ENCODE results near the gene VAV1. TPM values are rescaled to one million over a fixed set of nuclear protein-coding genes. Genes with fewer than 3 reads are reported as not detected.

The VAV1 gene
- total and polyA plus RNA-seq, 2 of the 13 experiments (the other 11 are each of a cell fraction or from before 2014, with no cell fraction given), result not detected

DNA sequence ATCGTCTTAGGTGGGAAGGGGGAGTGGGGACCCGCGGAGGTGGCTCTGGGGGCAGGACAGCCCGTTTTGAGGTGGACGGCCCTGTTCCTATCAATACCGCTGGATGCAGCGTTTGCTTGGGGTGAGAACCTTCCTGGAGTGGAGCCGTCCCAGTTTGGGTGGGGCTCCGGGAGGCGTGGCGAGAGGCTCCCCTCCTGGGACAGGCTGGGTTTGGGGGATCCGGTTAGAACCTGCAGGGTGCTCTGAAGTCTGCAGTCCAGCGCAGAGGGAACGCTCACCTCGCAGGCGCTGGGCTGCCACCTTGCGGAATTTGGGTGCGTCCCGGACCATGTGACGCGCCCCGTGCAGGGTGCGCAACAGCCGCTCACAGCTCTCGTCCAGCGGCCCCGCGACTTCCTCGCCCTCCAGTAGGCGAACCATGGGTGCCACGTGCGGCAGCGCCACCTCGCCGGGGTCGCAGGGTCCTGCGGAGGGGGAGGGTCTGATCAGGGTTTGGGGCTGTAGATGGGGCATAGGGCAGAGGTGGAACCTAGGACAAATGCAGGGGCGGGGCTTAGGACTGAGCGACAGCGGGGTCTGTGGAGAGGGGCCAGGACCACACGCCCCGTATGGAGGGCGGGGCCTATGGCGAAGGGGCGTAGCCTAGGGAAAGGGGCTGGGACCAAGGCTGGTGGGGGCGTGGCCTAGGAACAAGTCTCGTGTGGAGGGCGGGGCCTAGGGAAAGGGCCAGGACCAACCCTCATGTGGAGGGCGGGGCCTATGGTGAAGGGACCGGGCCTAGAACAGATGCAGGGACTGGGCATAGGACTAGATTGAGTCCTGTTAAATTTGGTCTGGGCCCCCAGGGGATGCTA lies 19.1 kb upstream of the VAV1 start (continued):
- TF ChIP-seq, protein P1, sequence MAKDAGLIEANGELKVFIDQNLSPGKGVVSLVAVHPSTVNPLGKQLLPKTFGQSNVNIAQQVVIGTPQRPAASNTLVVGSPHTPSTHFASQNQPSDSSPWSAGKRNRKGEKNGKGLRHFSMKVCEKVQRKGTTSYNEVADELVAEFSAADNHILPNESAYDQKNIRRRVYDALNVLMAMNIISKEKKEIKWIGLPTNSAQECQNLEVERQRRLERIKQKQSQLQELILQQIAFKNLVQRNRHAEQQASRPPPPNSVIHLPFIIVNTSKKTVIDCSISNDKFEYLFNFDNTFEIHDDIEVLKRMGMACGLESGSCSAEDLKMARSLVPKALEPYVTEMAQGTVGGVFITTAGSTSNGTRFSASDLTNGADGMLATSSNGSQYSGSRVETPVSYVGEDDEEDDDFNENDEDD (CRISPR knock-in tag; IDR thresholded peaks at IDR 0.05; ENCODE audit: borderline replicate concordance), result peak; percentile 91
- TF ChIP-seq HCFC1 (IDR thresholded peaks at IDR 0.05; ENCODE audit: low read depth, low read length), result no peak
- no peak for TF ChIP-seq ARID2 (CRISPR knock-in tag; IDR thresholded peaks at IDR 0.05; ENCODE audit: borderline replicate concordance)
- TF ChIP-seq, protein P2, sequence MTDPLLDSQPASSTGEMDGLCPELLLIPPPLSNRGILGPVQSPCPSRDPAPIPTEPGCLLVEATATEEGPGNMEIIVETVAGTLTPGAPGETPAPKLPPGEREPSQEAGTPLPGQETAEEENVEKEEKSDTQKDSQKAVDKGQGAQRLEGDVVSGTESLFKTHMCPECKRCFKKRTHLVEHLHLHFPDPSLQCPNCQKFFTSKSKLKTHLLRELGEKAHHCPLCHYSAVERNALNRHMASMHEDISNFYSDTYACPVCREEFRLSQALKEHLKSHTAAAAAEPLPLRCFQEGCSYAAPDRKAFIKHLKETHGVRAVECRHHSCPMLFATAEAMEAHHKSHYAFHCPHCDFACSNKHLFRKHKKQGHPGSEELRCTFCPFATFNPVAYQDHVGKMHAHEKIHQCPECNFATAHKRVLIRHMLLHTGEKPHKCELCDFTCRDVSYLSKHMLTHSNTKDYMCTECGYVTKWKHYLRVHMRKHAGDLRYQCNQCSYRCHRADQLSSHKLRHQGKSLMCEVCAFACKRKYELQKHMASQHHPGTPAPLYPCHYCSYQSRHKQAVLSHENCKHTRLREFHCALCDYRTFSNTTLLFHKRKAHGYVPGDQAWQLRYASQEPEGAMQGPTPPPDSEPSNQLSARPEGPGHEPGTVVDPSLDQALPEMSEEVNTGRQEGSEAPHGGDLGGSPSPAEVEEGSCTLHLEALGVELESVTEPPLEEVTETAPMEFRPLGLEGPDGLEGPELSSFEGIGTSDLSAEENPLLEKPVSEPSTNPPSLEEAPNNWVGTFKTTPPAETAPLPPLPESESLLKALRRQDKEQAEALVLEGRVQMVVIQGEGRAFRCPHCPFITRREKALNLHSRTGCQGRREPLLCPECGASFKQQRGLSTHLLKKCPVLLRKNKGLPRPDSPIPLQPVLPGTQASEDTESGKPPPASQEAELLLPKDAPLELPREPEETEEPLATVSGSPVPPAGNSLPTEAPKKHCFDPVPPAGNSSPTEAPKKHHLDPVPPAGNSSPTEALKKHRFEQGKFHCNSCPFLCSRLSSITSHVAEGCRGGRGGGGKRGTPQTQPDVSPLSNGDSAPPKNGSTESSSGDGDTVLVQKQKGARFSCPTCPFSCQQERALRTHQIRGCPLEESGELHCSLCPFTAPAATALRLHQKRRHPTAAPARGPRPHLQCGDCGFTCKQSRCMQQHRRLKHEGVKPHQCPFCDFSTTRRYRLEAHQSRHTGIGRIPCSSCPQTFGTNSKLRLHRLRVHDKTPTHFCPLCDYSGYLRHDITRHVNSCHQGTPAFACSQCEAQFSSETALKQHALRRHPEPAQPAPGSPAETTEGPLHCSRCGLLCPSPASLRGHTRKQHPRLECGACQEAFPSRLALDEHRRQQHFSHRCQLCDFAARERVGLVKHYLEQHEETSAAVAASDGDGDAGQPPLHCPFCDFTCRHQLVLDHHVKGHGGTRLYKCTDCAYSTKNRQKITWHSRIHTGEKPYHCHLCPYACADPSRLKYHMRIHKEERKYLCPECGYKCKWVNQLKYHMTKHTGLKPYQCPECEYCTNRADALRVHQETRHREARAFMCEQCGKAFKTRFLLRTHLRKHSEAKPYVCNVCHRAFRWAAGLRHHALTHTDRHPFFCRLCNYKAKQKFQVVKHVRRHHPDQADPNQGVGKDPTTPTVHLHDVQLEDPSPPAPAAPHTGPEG (CRISPR knock-in tag; IDR thresholded peaks at IDR 0.05), result no peak
- no peak for TF ChIP-seq ZNF674 (CRISPR knock-in tag; IDR thresholded peaks at IDR 0.05; ENCODE audit: low read depth)
- TF ChIP-seq ZNF235 (CRISPR knock-in tag; IDR thresholded peaks at IDR 0.05; ENCODE audit: borderline replicate concordance), result no peak
- no peak for TF ChIP-seq RFX1 (IDR thresholded peaks at IDR 0.05)
- peak; percentile 29 for TF ChIP-seq SRSF1 (optimal IDR thresholded peaks at IDR 0.05; ENCODE audit: low read depth, low read length)
- TF ChIP-seq, protein P3, sequence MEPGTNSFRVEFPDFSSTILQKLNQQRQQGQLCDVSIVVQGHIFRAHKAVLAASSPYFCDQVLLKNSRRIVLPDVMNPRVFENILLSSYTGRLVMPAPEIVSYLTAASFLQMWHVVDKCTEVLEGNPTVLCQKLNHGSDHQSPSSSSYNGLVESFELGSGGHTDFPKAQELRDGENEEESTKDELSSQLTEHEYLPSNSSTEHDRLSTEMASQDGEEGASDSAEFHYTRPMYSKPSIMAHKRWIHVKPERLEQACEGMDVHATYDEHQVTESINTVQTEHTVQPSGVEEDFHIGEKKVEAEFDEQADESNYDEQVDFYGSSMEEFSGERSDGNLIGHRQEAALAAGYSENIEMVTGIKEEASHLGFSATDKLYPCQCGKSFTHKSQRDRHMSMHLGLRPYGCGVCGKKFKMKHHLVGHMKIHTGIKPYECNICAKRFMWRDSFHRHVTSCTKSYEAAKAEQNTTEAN (CRISPR knock-in tag; conservative IDR thresholded peaks at IDR 0.05), result peak; percentile 58; the same call in 1 of the 2 replicates
- peak; percentile 85 for TF ChIP-seq RXRB (CRISPR knock-in tag; IDR thresholded peaks at IDR 0.05; ENCODE audit: borderline replicate concordance)
- 0 out of 2 replicates have a peak, but pooled peaks have one; percentile 26 for TF ChIP-seq PCBP1 (IDR thresholded peaks at IDR 0.05; ENCODE audit: borderline replicate concordance, low read depth, low read length)
- no peak for TF ChIP-seq ZFP82 (CRISPR knock-in tag; IDR thresholded peaks at IDR 0.05; ENCODE audit: borderline replicate concordance)
- TF ChIP-seq GLI4 (CRISPR knock-in tag; IDR thresholded peaks at IDR 0.05; ENCODE audit: borderline replicate concordance), result 0 out of 2 replicates have a peak, but pooled peaks have one; percentile 89
- peak; percentile 11; the same call in 1 of the 2 replicates for TF ChIP-seq MAZ (IDR thresholded peaks at IDR 0.05; ENCODE audit: borderline replicate concordance, low read depth, low read length)
- peak; percentile 87 for TF ChIP-seq MAZ (CRISPR knock-in tag; IDR thresholded peaks at IDR 0.05; ENCODE audit: low read depth)
- peak; percentile 66; the same call in 1 of the 2 replicates for TF ChIP-seq ZNF747 (CRISPR knock-in tag; IDR thresholded peaks at IDR 0.05; ENCODE audit: borderline replicate concordance)
- TF ChIP-seq ZNF33A (CRISPR knock-in tag; IDR thresholded peaks at IDR 0.05; ENCODE audit: borderline replicate concordance), result no peak
- no peak for TF ChIP-seq SMARCC2 (IDR thresholded peaks at IDR 0.05)
- peak; percentile 93 for TF ChIP-seq SAP130 (CRISPR knock-in tag; IDR thresholded peaks at IDR 0.05; ENCODE audit: low read depth)
- TF ChIP-seq, protein P4, sequence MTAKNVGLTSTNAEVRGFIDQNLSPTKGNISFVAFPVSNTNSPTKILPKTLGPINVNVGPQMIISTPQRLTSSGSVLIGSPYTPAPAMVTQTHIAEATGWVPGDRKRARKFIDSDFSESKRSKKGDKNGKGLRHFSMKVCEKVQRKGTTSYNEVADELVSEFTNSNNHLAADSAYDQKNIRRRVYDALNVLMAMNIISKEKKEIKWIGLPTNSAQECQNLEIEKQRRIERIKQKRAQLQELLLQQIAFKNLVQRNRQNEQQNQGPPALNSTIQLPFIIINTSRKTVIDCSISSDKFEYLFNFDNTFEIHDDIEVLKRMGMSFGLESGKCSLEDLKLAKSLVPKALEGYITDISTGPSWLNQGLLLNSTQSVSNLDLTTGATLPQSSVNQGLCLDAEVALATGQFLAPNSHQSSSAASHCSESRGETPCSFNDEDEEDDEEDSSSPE (CRISPR knock-in tag; IDR thresholded peaks at IDR 0.05), result peak; percentile 88
